ENCODE data around the gene CTNNB1. TPM values are rescaled to one million over a fixed set of nuclear protein-coding genes. Genes with fewer than 3 reads are reported as not detected.
A peak's percentile ranks its signal among the peaks of the same experiment; 100 is the strongest.

The CTNNB1 gene
- total and polyA plus RNA-seq, 2 of the 13 experiments (the other 11 are each of a cell fraction or from before 2014, with no cell fraction given): 398 to 489 TPM

DNA sequence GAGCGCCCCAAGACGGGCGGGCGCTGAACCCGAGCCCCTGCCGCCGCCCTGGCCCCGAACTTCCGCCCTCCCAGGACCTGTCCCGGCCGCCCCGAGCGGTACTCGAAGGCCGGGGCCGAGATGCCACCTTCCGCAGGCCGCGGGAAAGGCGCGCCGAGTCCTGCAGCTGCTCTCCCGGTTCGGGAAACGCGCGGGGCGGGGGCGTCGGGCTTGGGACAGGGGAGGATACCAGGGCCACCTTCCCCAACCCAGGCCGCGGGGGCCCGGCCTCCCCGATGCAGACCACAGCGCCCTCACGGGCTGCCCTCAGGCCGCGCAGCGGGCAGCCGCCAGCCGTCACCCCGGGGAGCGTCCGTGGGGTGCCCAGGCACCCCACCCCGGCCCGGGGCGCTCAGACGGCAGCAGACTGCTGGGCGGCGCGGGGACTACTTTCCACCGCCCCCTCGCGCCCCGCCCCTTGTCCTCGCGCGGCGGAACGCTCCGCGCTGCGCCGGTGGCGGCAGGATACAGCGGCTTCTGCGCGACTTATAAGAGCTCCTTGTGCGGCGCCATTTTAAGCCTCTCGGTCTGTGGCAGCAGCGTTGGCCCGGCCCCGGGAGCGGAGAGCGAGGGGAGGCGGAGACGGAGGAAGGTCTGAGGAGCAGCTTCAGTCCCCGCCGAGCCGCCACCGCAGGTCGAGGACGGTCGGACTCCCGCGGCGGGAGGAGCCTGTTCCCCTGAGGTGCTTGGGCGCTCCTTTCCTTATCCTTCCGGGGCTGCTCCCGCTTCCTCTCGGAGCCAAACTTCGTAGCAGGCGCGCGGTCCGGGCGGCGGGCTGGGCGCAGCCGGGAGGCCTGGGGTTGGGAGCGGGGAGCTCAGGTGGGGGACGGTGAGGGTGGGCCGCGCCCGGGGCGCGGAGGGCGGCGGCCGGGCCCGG lies at the start of gene CTNNB1 (continued):
- TF ChIP-seq ZZZ3 (CRISPR knock-in tag; IDR thresholded peaks at IDR 0.05; ENCODE audit: borderline replicate concordance): peak; percentile 88; the same call in 1 of the 2 replicates
- TF ChIP-seq, protein P1, sequence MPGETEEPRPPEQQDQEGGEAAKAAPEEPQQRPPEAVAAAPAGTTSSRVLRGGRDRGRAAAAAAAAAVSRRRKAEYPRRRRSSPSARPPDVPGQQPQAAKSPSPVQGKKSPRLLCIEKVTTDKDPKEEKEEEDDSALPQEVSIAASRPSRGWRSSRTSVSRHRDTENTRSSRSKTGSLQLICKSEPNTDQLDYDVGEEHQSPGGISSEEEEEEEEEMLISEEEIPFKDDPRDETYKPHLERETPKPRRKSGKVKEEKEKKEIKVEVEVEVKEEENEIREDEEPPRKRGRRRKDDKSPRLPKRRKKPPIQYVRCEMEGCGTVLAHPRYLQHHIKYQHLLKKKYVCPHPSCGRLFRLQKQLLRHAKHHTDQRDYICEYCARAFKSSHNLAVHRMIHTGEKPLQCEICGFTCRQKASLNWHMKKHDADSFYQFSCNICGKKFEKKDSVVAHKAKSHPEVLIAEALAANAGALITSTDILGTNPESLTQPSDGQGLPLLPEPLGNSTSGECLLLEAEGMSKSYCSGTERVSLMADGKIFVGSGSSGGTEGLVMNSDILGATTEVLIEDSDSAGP (CRISPR knock-in tag; IDR thresholded peaks at IDR 0.05; ENCODE audit: borderline replicate concordance): peak; percentile 89
- TF ChIP-seq, protein P2, sequence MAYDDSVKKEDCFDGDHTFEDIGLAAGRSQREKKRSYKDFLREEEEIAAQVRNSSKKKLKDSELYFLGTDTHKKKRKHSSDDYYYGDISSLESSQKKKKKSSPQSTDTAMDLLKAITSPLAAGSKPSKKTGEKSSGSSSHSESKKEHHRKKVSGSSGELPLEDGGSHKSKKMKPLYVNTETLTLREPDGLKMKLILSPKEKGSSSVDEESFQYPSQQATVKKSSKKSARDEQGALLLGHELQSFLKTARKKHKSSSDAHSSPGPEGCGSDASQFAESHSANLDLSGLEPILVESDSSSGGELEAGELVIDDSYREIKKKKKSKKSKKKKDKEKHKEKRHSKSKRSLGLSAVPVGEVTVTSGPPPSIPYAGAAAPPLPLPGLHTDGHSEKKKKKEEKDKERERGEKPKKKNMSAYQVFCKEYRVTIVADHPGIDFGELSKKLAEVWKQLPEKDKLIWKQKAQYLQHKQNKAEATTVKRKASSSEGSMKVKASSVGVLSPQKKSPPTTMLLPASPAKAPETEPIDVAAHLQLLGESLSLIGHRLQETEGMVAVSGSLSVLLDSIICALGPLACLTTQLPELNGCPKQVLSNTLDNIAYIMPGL (CRISPR knock-in tag; IDR thresholded peaks at IDR 0.05; ENCODE audit: borderline replicate concordance in 1 of 2, low read depth in 1 of 2): peak; percentile 95 to 98
- TF ChIP-seq SRSF9 (IDR thresholded peaks at IDR 0.05; ENCODE audit: borderline replicate concordance, insufficient read depth, low read depth, low read length, poor library complexity, severe bottlenecking): no peak
- peak; percentile 86 for TF ChIP-seq ZKSCAN8 (CRISPR knock-in tag; IDR thresholded peaks at IDR 0.05; ENCODE audit: borderline replicate concordance)
- 0 out of 2 replicates have a peak, but pooled peaks have one; percentile 67 for TF ChIP-seq MXD4 (CRISPR knock-in tag; IDR thresholded peaks at IDR 0.05)
- peak; percentile 98 for TF ChIP-seq YEATS4 (CRISPR knock-in tag; IDR thresholded peaks at IDR 0.05; ENCODE audit: borderline replicate concordance)
- TF ChIP-seq, protein P3, sequence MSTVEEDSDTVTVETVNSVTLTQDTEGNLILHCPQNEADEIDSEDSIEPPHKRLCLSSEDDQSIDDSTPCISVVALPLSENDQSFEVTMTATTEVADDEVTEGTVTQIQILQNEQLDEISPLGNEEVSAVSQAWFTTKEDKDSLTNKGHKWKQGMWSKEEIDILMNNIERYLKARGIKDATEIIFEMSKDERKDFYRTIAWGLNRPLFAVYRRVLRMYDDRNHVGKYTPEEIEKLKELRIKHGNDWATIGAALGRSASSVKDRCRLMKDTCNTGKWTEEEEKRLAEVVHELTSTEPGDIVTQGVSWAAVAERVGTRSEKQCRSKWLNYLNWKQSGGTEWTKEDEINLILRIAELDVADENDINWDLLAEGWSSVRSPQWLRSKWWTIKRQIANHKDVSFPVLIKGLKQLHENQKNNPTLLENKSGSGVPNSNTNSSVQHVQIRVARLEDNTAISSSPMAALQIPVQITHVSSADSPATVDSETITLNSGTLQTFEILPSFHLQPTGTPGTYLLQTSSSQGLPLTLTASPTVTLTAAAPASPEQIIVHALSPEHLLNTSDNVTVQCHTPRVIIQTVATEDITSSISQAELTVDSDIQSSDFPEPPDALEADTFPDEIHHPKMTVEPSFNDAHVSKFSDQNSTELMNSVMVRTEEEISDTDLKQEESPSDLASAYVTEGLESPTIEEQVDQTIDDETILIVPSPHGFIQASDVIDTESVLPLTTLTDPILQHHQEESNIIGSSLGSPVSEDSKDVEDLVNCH (CRISPR knock-in tag; IDR thresholded peaks at IDR 0.05): no peak
- TF ChIP-seq, protein P4, sequence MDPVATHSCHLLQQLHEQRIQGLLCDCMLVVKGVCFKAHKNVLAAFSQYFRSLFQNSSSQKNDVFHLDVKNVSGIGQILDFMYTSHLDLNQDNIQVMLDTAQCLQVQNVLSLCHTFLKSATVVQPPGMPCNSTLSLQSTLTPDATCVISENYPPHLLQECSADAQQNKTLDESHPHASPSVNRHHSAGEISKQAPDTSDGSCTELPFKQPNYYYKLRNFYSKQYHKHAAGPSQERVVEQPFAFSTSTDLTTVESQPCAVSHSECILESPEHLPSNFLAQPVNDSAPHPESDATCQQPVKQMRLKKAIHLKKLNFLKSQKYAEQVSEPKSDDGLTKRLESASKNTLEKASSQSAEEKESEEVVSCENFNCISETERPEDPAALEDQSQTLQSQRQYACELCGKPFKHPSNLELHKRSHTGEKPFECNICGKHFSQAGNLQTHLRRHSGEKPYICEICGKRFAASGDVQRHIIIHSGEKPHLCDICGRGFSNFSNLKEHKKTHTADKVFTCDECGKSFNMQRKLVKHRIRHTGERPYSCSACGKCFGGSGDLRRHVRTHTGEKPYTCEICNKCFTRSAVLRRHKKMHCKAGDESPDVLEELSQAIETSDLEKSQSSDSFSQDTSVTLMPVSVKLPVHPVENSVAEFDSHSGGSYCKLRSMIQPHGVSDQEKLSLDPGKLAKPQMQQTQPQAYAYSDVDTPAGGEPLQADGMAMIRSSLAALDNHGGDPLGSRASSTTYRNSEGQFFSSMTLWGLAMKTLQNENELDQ (CRISPR knock-in tag; IDR thresholded peaks at IDR 0.05; ENCODE audit: borderline replicate concordance): peak; percentile 86
- TF ChIP-seq ZNF660 (CRISPR knock-in tag; IDR thresholded peaks at IDR 0.05; ENCODE audit: borderline replicate concordance, low read depth): no peak
- TF ChIP-seq GATAD1 (CRISPR knock-in tag; IDR thresholded peaks at IDR 0.05): peak; percentile 83
- no peak for TF ChIP-seq FOXK2 (IDR thresholded peaks at IDR 0.05)
- no peak for TF ChIP-seq ZNF282 (IDR thresholded peaks at IDR 0.05; ENCODE audit: partially characterized antibody)
- TF ChIP-seq, protein P5, sequence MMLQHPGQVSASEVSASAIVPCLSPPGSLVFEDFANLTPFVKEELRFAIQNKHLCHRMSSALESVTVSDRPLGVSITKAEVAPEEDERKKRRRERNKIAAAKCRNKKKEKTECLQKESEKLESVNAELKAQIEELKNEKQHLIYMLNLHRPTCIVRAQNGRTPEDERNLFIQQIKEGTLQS (CRISPR knock-in tag; IDR thresholded peaks at IDR 0.05): peak; percentile 69
- TF ChIP-seq, protein P6, sequence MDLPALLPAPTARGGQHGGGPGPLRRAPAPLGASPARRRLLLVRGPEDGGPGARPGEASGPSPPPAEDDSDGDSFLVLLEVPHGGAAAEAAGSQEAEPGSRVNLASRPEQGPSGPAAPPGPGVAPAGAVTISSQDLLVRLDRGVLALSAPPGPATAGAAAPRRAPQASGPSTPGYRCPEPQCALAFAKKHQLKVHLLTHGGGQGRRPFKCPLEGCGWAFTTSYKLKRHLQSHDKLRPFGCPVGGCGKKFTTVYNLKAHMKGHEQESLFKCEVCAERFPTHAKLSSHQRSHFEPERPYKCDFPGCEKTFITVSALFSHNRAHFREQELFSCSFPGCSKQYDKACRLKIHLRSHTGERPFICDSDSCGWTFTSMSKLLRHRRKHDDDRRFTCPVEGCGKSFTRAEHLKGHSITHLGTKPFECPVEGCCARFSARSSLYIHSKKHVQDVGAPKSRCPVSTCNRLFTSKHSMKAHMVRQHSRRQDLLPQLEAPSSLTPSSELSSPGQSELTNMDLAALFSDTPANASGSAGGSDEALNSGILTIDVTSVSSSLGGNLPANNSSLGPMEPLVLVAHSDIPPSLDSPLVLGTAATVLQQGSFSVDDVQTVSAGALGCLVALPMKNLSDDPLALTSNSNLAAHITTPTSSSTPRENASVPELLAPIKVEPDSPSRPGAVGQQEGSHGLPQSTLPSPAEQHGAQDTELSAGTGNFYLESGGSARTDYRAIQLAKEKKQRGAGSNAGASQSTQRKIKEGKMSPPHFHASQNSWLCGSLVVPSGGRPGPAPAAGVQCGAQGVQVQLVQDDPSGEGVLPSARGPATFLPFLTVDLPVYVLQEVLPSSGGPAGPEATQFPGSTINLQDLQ (CRISPR knock-in tag; IDR thresholded peaks at IDR 0.05): peak; percentile 43; the same call in 1 of the 2 replicates

All from HepG2 (cell line).